Activated effector memory CD4-positive, alpha-beta T cell treated with anti-CD3 and anti-CD28 coated beads, Interleukin-2, amount 50 U/mL, for 16 hours (primary cell): ENCODE data around the gene GINS2.

ENCODE experiments used
- DNase-seq: peaks from one replicate; pipeline ENCODE4 v3.0.0-alpha.2; 2020

GINS2 gene

DNA sequence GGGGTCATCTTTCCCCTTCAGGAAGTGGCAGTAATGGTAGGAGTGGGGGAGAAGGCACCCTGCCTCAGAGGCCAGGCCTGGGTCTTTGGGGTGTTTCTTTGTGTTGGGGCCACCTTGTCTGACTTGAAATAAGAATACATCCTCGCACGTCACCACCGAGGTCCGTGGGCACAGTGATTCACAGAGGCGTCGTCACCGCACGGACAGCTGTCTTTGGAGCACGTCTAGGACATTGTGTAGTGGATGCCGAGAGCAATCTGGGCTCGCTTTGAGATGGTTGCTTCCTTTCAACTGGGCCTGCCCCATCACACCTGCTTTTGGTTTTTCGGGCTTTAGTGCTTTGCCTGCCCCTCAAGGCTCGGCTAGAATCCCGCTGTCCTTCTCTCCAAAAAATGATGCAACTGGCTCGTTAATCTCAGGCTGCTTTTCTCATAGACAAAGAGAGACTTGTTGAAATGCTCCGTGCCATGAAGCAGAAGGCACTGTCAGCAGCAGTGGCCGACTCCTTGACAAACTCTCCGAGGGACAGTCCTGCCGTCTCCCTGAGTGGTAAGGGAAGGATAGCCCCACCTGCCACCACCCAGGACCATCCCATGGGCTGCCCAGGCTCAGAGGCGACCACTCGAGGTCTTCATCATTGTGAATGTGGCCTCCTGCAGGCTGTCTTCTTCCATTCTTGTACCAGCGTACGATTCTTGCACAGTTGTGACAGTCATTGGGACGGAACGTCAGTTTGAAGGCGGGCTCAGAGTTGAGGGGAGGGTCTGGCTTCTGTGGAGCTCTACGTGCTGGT, 24.0 kb downstream of the GINS2 start:
- DNase-seq = no peak

DNA sequence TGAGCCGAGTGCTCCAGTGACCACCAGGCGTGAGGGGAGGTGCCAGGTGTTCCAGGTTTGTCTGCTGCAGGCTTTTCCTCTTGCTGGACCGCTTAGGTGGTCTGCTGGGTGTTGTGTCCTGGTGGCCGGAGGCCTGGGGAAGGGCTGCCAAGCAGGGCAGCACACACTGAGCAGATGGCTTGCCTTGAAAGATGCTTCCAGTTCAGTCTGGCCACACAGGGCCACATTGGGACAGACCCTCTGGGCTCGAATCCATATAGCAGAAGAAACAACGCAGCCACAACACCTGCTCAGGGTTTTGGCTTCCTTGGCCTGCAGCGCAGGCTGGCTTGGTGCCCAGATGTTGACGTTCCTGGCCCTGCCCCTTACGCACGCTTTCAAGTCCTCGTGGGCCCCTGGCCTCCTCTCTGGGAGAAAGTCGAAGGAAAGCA, 24.8 kb downstream of the GINS2 start:
- no peak for DNase-seq

DNA sequence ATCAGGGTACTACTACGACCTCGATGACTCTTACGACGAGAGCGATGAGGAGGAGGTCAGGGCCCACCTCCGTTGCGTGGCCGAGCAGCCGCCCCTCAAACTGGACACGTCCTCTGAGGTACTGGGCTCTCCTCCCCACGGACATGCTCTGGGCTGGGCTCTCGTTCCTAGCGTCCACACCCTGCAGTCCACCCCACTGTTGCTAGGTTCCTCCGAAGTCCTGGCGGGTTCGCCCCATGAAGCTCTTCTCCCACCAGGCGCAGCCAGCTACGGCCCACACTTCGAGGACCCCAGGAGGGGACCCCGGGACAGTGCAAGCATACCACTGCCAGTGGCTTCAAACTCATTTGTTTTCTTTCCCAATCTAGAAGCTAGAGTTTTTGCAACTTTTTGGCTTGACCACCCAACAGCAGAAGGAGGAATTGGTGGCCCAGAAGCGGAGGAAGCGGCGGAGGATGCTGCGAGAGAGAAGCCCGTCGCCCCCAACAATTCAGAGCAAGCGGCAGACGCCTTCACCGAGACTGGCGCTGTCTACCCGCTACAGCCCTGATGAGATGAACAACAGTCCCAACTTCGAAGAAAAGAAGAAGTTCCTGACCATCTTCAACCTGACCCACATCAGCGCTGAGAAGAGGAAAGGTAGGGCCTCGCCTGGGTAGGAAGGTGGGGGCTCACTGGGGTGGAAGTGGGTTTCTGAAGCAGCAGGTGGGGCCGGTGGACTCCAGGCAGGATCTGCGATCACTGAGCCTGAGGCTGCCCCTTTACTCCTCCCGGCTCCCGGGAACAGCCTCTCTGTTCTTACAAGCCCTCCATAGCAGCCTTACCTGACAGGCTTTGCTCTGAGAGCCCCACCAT, 25.6 kb downstream of the GINS2 start:
- no peak for DNase-seq

DNA sequence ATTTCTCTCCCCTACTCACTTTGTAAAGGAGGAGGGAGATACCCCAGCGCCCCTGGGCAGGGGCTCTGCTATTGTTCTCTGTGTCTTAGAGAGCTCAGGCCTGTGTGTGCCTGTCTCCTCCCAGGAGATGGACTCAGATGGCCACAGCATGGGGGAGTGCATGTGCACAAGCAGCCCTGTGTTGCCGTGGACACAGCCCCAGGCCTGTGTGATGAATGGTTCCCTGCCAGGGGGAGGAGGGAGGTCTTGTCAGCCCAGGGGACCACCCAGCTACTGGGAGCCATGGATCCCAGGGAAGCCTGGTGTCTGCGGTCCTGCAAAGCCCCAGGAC, 26.3 kb downstream of the GINS2 start:
- no peak for DNase-seq

DNA sequence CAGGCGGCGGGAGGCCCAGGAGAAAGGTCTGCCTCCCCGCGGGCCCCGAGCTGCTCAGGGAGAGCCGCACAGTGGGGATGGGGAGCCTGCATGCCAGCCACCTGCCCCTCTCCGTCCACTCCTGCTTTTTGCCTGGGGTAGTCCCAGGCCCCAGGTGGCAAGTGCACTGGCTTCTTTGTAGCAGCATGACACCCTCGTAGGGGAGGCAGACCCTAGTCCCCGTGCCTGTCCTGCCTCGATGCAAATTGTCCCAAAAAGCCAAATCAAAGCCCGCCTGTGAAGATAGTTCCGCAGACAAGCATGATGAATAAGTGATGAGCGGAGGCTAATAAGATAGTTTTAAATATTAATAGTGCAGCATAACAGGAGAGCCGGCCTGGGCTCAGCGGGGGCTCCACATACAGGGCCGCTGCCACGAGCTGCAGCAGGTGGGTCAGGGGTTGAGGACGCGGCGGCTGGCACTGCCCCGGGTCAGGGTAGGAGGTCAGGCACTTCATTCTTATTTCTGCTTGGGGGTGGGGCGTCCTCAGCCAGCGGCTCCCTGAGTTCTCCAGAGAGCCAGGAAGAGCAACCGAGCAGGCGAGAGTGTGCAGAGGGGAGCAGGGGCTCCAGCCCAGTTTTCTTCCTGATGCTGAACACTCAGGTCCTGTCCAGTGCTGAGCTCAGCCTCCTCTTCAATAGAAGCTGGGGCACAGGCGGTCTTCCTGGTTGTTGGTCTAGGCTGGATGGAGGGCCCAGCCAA, 26.8 kb downstream of the GINS2 start:
- no peak for DNase-seq

DNA sequence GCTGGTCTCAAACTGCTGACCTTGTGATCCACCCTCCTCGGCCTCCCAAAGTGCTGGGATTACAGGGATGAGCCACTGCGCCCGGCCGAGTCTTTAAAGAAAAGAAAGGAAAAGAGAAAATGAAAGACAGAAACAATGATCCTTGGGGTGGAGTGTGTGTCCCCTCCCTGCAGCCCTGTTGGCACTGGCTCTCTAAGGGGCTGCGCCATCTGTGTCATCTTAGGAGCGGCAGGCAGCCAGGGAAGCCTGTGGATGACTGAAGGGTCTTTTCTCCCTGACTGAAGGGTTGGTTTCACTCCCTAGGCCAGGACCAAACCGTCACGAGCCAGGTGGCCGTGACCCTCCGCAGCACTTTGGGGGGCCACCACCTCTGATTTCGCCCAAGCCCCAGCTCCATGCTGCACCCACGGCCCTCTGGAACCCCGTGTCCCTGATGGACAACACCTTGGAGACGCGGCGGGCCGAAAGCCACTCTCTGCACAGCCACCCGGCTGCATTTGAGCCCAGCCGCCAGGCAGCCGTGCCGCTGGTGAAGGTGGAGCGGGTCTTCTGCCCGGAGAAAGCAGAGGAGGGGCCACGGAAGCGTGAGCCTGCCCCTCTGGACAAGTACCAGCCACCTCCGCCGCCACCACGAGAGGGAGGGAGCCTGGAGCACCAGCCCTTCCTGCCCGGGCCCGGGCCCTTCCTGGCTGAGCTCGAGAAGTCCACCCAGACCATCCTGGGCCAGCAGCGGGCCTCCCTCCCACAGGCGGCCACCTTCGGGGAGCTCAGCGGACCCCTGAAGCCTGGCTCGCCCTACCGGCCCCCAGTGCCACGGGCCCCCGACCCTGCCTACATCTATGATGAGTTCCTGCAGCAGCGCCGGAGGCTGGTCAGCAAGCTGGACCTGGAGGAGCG, 27.7 kb downstream of the GINS2 start:
- no peak for DNase-seq

DNA sequence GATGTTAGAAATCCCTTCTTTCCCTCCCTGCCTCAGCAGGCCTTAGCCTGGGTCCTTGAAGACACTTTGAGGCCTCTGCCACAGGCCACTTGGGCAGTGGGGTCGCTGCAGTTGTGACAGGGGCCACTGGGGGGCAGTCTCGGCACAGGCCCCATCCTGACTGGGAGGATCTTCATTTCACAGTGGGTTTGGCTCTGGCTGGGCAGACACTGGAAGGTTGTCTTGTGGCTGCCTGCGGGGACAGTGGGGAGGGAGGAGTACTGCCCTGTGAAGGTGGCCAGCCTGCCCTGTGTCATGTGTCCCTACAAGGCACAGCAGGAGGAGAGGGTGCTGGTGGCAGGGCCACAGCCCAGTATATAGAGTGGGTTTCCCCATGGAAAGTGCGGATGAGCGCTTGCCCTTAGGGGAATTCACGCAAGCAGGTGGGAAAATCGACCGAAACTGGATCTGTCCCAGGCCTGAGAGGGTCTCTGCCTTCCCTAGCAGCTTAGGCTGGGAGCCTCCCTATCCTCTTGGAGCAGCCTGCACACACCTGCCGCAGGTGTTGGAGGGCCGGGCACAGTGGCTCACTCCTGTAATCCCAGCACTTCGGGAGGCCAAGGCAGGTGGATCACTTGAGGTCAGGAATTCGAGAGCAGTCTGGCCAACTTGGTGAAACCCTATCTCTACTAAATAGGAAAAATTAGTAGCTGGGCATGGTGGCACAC, 28.8 kb downstream of the GINS2 start:
- DNase-seq = peak; percentile 86

DNA sequence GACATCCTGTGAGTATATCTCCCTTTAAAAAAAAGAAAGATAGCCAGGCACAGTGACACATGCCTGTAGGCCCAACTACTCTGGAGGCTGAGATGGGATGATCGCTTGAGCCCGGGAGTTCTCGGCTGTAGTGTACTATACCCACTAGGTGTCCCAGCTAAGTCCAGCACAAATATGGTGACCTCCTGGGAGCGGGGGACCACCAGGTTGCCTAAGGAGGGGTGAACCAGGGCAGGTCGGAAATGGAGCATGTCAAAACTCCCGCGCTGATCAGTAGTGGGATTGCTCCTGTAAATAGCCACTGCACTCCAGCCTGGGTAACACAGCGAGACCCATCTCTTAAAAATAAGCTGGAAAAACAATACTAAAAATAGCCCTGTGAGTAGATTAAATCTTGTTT, 29.4 kb downstream of the GINS2 start:
- no peak for DNase-seq

DNA sequence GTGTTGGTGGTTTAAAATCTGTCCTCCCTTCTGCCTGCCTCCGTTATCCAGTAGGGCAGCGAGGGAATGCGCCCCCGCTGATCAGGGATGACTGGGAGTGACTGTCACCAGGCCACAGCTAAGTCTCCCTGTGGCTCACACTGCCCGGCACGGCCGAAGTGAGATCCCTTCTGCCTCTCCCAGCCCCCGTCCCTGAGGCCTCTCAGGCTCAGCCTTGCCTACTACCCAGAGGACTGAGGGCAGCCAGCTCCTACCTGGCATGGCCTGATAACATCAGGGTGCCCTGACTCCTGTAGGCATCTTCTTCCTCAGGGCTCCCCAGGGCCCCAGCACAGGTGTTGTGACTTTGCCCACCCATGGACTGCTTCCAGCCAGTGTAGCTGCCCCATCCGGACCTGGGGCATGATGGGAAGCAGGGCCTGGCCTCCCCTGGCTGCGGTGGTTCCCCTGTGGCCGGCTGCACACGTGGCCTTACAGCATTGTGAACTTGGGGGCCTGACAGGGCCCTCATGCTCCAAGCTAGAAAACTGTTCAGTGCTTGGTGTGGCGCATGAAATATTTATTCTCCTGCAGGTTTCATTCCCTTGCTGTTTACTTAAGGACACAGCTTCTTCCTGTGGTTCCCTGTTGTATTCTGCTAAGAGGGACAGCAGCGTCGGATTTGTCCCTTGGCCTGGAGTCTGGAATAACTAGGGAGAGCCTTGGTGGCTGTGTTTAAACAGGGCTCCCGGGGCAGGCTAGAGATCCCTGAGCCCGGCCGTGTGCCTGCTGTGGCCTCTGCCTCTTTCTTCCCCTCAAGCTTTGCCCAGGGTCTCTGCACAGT, 30.0 kb downstream of the GINS2 start:
- no peak for DNase-seq

DNA sequence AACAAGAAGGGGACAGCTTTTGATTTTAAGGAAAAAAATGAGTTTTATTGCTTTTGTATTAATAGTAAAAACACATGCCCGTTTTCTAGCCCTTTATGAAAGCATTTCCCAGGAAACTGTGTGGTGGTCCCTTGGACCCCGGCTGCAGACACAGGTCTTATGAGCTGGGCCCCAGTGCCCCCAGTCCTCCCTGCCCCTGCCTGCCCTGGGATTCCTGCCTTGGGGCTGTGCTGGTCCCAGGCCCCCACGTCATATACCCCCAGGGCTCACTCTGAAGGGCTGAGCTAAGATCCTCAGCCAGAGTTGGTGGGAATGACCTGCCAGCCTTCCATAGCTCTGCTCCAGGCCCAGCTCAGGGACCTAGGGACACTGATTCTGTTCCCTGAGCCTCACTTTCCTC, 30.8 kb downstream of the GINS2 start:
- no peak for DNase-seq

DNA sequence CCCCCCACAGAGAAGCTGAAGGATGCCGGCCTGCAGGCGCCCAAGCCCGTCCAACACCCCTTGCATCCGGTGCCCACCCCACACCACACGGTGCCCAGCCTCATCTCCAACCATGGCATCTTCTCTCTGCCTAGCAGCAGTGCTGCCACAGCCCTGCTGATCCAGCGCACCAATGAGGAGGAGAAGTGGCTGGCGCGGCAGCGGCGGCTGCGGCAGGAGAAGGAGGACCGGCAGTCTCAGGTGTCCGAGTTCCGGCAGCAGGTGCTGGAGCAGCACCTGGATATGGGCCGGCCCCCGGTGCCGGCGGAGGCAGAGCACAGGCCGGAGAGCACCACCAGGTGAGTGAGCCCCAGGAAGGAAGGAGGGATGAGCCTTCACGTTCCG, 31.5 kb downstream of the GINS2 start:
- DNase-seq = no peak

DNA sequence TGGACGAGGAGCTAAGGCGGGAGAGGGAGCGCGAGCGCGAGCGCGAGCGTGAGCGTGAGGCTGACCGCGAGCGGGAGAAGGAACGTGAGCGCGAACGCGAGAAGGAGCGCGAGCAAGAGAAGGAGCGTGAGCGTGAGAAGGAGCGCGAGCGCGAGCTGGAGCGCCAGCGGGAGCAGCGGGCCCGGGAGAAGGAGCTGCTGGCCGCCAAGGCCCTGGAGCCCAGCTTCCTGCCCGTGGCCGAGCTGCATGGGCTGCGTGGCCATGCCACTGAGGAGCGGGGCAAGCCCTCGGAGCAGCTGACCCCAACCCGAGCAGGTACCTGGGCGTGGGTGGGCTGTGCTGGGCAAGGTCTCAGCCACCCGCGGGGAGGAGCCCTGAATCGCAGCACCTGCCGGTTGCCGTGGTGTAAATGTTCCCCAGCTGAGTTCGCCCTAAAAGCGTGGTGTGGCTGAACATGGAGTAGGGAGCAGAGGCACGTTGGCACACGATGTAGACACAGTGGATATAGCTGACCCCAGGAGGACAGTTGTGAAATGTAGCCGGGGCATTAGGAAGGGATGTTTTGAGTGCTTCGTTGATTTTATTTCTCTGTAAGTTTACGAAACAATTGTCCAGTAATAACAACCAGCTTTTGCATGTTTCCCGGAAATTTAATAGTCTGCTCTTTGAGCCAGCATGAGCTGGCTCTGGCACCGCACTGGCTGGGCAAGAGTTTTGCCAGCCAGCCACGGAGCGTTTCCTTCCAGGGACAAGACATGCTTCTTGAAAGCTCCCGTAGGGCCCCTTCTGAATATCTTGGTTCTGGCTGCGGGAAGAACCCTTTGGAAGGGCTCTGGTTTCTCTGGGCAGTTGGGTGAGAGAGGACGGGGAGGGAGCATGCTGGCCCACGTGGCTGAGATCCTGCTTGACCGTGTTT, 32.1 kb downstream of the GINS2 start:
- DNase-seq = no peak

DNA sequence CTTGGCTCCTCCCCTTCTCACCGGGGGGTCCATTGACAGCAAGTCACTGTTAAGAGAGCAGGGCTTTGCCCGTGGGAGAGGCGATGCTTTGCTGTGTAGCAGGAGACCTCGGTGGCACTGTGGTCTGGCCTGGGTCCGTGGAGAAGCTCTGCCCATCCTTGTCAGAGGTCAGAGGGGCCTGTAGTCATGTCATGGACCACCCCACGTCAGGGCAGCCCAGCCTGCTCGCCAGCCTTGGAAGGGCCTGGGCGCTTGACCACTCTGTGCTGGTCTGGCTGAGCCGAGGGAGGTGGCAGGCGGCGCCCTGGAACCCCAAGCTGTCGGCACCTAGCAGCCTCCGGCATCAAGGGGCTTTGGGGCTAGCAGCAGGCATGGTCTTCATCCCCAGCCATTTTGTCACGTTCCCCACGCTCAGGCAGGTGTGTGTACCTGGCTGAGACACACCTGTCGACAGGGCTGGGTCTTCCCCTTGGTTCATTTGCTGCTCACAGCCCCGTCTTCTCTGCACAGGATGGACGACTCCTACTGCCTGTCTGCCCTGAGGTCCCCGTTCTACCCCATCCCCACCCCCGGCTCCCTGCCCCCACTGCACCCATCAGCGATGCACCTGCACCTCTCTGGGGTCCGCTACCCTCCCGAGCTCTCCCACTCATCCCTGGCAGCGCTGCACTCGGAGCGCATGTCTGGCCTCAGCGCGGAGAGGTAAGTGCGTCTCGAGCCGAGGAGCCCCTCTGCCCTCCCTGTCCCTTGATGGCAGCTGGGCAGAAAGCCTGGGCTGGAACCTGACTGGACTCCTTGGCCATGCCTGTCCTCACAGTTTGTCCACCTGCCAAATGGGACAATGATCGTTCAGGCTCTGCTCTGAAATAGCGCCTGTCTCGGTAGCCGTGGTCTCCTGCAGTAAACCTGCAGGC, 33.3 kb downstream of the GINS2 start:
- DNase-seq = no peak

DNA sequence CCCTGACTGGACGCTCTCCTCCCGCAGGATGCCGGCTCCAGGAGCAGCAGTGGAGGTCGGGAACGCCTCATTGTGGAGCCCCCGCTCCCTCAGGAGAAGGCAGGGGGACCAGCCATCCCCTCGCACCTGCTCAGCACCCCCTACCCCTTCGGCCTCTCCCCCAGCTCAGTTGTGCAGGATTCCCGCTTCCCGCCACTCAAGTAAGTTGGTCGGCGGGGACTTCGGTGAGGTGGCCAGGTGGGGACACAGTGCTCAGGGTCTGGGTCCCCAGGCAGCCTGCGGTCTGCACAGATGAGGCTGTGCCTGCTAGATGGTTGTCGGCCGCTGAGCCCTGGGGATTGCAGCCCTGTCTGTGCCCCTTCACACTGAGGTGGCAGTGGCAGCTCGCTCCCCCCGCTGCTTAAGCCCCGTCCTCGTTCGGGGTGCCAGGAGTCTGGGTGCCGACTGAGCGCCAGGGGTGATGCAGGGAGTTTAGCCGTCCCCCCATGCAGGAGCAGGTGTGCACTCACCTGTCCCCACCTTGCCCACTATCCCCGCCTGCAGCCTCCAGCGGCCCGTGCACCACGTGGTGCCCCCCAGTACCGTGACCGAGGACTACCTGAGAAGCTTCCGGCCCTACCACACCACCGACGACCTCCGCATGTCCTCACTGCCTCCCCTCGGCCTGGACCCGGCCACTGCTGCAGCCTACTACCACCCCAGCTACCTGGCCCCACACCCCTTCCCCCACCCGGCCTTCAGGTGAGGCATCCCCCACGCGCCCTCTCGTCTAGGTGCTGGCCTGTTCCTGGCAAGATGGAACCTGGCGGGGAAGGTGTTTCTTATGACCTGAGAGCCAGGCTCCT, 34.3 kb downstream of the GINS2 start:
- no peak for DNase-seq

DNA sequence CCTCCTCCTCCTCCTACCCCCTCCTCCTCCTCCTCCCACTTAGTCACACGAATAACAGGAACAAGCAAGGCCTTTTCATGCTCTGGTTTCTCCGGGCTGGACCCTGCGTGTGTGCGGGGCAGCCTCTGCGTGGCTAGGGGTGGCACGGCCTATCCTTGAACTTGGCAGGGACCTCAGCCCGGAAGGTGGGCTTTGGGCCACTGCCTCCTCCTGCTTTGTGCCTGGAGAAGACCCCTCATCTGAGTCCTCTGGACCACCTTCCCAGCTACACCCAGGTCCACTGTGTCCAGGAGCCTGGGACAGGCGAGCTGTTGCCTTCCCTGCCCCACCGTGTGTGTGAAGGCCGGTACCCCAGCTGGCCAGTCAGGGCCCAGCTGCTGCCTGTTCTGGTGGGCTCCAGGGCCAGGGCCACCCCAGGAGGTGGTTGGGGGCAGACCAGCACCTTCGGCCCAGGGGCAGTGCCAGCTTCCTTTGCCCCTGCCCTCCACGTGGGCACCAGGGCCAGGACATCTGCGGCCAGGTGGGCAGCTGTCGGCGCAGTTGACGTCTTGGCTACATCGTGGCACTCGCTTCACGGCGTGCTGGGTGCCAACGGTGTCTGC, 35.4 kb downstream of the GINS2 start:
- DNase-seq = no peak

DNA sequence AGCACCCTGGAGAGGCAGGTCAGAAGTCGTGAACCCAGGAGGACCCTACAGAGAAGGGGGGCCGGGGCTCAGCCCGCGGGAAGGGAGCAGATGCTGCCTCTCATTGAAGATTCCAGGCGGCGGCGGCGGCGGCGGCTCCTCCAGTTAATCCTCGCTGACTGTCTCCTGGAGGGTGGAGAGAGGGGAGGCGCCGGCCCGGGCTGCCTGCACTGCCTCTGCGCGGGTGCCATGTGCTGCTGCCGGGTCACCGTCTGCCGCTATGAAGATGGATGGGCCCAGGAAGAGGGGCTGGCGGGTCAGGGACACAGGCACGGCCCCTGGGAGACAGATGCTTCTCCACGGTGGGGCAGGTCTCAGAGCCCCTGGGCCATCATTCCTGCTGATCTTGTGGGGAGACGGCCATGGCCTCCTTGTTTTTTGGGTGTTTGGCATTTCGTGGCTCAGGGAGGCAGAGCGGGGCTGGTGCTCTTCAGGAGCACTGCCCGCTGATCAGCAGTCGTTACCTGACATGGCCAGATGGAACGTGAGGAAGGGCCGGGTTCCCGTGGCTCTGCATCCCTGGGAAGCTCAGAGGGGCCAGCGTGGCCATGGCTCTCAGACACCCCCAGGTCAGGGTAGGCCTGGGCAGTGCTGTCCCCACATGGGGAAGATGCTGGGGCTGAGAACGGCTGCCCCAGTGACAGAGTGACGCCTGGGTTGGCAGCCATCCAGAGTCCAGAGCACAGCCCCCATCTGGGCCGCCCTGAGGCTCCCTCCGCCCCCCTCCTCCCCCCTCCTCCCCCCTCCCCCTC, 36.1 kb downstream of the GINS2 start:
- DNase-seq = no peak
